HepG2 (cell line): Measurements from ENCODE around the gene SH2D3A. TPM values are rescaled to one million over a fixed set of nuclear protein-coding genes. Genes with fewer than 3 reads are reported as not detected.

Experiments used
- ATF1 ChIP-seq: IDR thresholded peaks from 2 replicates; pipeline ENCODE4 v1.6.1; 2016; ENCODE audit warnings: mild to moderate bottlenecking, control low read depth
- CCDC6 ChIP-seq: sonication (generic); formaldehyde crosslinking; IDR thresholded peaks from 2 replicates; pipeline ENCODE4 v1.8.1; 2022; ENCODE audit warnings: mild to moderate bottlenecking, missing genetic modification reagents, moderate library complexity
- FOXA3 ChIP-seq: IDR thresholded peaks from 2 replicates; pipeline ENCODE4 v1.6.1; 2016; ENCODE audit warnings: missing genetic modification reagents, missing compliant biosample characterization
- GABPB1 ChIP-seq: IDR thresholded peaks from 2 replicates; pipeline ENCODE4 v1.6.1; 2016; ENCODE audit warnings: mild to moderate bottlenecking, missing genetic modification reagents, moderate library complexity, missing compliant biosample characterization
- HMG20B ChIP-seq: conservative IDR thresholded peaks from 2 replicates; pipeline ENCODE4 v1.6.1; 2016; ENCODE audit warnings: missing genetic modification reagents, missing compliant biosample characterization
- ISL2 ChIP-seq: sonication (generic); formaldehyde crosslinking; IDR thresholded peaks from 2 replicates; pipeline ENCODE4 v1.5.0; 2020; ENCODE audit warnings: missing genetic modification reagents
- KLF11 ChIP-seq: IDR thresholded peaks from 2 replicates; pipeline ENCODE4 v1.6.1; 2016; ENCODE audit warnings: missing compliant biosample characterization
- MTA1 ChIP-seq: sonication (generic); formaldehyde crosslinking; IDR thresholded peaks from 2 replicates; pipeline ENCODE4 v1.4.0; 2020; ENCODE audit warnings: missing genetic modification reagents, mild to moderate bottlenecking, borderline replicate concordance
- PHF21A ChIP-seq: sonication (generic); formaldehyde crosslinking; IDR thresholded peaks from 2 replicates; pipeline ENCODE4 v1.5.0; 2020; ENCODE audit warnings: mild to moderate bottlenecking, missing genetic modification reagents
- SOX5 ChIP-seq: IDR thresholded peaks from 2 replicates; pipeline ENCODE4 v1.6.1; 2016; ENCODE audit warnings: borderline replicate concordance
- TARDBP ChIP-seq: sonication (generic); formaldehyde crosslinking; IDR thresholded peaks from 2 replicates; pipeline ENCODE4 v1.8.0; 2022; ENCODE audit warnings: mild to moderate bottlenecking, missing genetic modification reagents
- ZBTB7B ChIP-seq: sonication (generic); formaldehyde crosslinking; IDR thresholded peaks from 2 replicates; pipeline ENCODE4 v1.4.0; 2020; ENCODE audit warnings: missing genetic modification reagents
- ZKSCAN5 ChIP-seq: sonication (generic); formaldehyde crosslinking; IDR thresholded peaks from 2 replicates; pipeline ENCODE4 v1.5.1; 2020; ENCODE audit warnings: mild to moderate bottlenecking, missing genetic modification reagents
- ZNF605 ChIP-seq: sonication (generic); formaldehyde crosslinking; IDR thresholded peaks from 2 replicates; pipeline ENCODE4 v1.8.0; 2022; ENCODE audit warnings: mild to moderate bottlenecking, missing genetic modification reagents
- ZSCAN29 ChIP-seq: sonication (generic); formaldehyde crosslinking; conservative IDR thresholded peaks from 2 replicates; pipeline ENCODE4 v1.4.0; 2020; ENCODE audit warnings: mild to moderate bottlenecking, missing genetic modification reagents
- polyA plus RNA-seq, 8 experiments: library from polyadenylated mRNA; depleted of rRNA in 3 of 8; stranded (reverse) in 7 of 8; unstranded in 1 of 8; fragments of >200 nt; fragmentation: Illumina TruSeq in 4 of 8; extraction: Trizol in 4 of 8; gene quantifications; 2 replicates each; pipeline versions ENCODE4 v1.2.1 to v1.2.3, GENCODE V29; 2011 to 2016; ENCODE audit warnings: low read depth in 4 of 8, missing spikeins in 1 of 8, mixed read lengths in 1 of 8; ENCODE audit not compliant: insufficient read depth in 1 of 8
- total RNA-seq, 5 experiments: library from RNA; depleted of rRNA; stranded (reverse); fragments of >200 nt; fragmentation: Illumina TruSeq; extraction: Trizol; gene quantifications; 2 replicates each; pipeline ENCODE4 v1.2.3, GENCODE V29; 2016; ENCODE audit warnings: low read depth in 1 of 5
- TF ChIP-seq, protein P1 (sequence below): sonication (generic); formaldehyde crosslinking; IDR thresholded peaks from 2 replicates; pipeline ENCODE4 v1.8.0; 2022; ENCODE audit warnings: low read depth, missing genetic modification reagents
- TF ChIP-seq, protein P2 (sequence below): sonication (generic); formaldehyde crosslinking; IDR thresholded peaks from 2 replicates; pipeline ENCODE4 v1.8.0; 2023; ENCODE audit warnings: mild to moderate bottlenecking, missing genetic modification reagents
- TF ChIP-seq, protein P3 (sequence below): sonication (generic); formaldehyde crosslinking; IDR thresholded peaks from 2 replicates; pipeline ENCODE4 v1.4.0; 2020; ENCODE audit warnings: low read depth, mild to moderate bottlenecking, missing genetic modification reagents
- TF ChIP-seq, protein P4 (sequence below): sonication (generic); formaldehyde crosslinking; IDR thresholded peaks from 2 replicates; pipeline ENCODE4 v1.8.1; 2023; ENCODE audit warnings: mild to moderate bottlenecking, moderate library complexity, missing genetic modification reagents
- TF ChIP-seq, protein P5 (sequence below): IDR thresholded peaks from 2 replicates; pipeline ENCODE4 v1.6.1; 2018; ENCODE audit warnings: missing genetic modification reagents, mild to moderate bottlenecking, missing compliant biosample characterization
- TF ChIP-seq, protein P6 (sequence below): sonication (generic); formaldehyde crosslinking; IDR thresholded peaks from 2 replicates; pipeline ENCODE4 v1.4.0; 2020; ENCODE audit warnings: mild to moderate bottlenecking, missing genetic modification reagents
- TF ChIP-seq, protein P7 (sequence below): sonication (generic); formaldehyde crosslinking; IDR thresholded peaks from 2 replicates; pipeline ENCODE4 v1.5.0; 2020; ENCODE audit warnings: missing genetic modification reagents, mild to moderate bottlenecking, borderline replicate concordance

SH2D3A gene
- total and polyA plus RNA-seq, 2 of the 13 experiments (the other 11 are each of a cell fraction or from before 2014, with no cell fraction given): 1.0 to 2.2 TPM

DNA sequence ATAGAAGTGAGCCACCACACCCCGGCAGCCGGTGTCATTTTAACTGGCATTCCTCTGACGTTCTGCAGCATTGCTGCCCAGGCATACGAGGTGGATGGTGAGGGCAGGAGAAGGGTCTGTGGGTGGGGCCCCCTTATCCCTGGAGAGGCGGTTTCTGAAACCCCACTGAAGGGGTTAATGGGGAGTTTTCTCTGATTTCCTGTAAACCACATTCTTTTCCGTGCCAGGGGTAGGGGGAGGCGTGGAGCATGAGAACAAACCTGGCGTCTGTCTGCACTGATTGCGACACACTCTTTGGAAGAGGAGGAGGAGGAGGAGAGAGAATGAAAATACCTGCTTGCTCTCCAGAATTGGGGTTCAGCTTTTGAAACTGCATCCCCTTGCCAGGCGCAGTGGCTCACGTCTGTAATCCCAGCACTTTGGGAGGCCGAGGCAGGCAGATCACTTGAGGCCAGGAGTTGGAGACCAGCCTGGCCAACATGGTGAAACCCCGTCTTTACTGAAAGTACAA lies 44.1 kb downstream of the SH2D3A start (continued):
- TF ChIP-seq, protein P1, sequence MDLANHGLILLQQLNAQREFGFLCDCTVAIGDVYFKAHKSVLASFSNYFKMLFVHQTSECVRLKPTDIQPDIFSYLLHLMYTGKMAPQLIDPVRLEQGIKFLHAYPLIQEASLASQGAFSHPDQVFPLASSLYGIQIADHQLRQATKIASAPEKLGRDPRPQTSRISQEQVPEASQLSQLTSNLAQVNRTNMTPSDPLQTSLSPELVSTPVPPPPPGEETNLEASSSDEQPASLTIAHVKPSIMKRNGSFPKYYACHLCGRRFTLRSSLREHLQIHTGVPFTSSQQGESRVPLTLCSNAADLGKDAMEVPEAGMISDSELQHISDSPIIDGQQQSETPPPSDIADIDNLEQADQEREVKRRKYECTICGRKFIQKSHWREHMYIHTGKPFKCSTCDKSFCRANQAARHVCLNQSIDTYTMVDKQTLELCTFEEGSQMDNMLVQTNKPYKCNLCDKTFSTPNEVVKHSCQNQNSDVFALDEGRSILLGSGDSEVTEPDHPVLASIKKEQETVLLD: no peak
- TF ChIP-seq MTA1 (no peak), TARDBP (CRISPR knock-in tag) (peak; percentile 77; the same call in 1 of the 2 replicates), ZKSCAN5 (no peak), ATF1 (CRISPR knock-in tag) (no peak), ZSCAN29 (peak; percentile 86), CCDC6 (CRISPR knock-in tag) (peak; percentile 63; the same call in 1 of the 2 replicates), PHF21A (CRISPR knock-in tag) (peak; percentile 75), HMG20B (peak; percentile 81), SOX5 (CRISPR knock-in tag) (peak; percentile 75; the same call in 1 of the 2 replicates), FOXA3 (CRISPR knock-in tag) (peak; percentile 86), ISL2 (CRISPR knock-in tag) (peak; percentile 56), GABPB1 (CRISPR knock-in tag) (peak; percentile 30; the same call in 1 of the 2 replicates), ZBTB7B (CRISPR knock-in tag) (peak; percentile 81), KLF11 (0 out of 2 replicates have a peak, but pooled peaks have one; percentile 52), ZNF605 (peak; percentile 55)
- TF ChIP-seq, protein P2, sequence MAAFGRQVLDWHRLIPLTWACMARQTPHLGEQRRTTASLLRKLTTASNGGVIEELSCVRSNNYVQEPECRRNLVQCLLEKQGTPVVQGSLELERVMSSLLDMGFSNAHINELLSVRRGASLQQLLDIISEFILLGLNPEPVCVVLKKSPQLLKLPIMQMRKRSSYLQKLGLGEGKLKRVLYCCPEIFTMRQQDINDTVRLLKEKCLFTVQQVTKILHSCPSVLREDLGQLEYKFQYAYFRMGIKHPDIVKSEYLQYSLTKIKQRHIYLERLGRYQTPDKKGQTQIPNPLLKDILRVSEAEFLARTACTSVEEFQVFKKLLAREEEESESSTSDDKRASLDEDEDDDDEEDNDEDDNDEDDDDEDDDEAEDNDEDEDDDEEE: 0 out of 2 replicates have a peak, but pooled peaks have one; percentile 50
- TF ChIP-seq, protein P3, sequence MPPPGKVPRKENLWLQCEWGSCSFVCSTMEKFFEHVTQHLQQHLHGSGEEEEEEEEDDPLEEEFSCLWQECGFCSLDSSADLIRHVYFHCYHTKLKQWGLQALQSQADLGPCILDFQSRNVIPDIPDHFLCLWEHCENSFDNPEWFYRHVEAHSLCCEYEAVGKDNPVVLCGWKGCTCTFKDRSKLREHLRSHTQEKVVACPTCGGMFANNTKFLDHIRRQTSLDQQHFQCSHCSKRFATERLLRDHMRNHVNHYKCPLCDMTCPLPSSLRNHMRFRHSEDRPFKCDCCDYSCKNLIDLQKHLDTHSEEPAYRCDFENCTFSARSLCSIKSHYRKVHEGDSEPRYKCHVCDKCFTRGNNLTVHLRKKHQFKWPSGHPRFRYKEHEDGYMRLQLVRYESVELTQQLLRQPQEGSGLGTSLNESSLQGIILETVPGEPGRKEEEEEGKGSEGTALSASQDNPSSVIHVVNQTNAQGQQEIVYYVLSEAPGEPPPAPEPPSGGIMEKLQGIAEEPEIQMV (CRISPR knock-in tag): peak; percentile 36; the same call in 1 of the 2 replicates
- TF ChIP-seq, protein P4, sequence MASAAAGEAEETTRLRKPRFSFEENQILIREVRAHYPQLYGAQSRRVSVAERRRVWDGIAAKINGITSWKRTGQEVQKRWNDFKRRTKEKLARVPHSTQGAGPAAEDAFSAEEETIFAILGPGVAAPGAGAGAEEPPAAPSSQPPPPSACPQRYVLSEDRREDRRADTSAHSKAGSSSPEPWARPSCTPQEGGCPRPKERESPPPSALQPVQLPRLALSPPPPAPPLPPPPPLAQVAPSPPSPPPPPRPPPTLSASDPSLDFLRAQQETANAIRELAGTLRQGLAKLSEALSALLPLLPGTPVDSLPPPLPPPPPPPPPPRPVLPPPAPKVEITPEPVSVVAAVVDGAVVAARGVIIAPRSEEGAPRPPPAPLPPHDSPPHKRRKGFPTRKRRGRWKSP: peak; percentile 34; the same call in 1 of the 2 replicates
- TF ChIP-seq, protein P5, sequence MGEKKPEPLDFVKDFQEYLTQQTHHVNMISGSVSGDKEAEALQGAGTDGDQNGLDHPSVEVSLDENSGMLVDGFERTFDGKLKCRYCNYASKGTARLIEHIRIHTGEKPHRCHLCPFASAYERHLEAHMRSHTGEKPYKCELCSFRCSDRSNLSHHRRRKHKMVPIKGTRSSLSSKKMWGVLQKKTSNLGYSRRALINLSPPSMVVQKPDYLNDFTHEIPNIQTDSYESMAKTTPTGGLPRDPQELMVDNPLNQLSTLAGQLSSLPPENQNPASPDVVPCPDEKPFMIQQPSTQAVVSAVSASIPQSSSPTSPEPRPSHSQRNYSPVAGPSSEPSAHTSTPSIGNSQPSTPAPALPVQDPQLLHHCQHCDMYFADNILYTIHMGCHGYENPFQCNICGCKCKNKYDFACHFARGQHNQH: peak; percentile 73; the same call in 1 of the 2 replicates
- TF ChIP-seq, protein P6, sequence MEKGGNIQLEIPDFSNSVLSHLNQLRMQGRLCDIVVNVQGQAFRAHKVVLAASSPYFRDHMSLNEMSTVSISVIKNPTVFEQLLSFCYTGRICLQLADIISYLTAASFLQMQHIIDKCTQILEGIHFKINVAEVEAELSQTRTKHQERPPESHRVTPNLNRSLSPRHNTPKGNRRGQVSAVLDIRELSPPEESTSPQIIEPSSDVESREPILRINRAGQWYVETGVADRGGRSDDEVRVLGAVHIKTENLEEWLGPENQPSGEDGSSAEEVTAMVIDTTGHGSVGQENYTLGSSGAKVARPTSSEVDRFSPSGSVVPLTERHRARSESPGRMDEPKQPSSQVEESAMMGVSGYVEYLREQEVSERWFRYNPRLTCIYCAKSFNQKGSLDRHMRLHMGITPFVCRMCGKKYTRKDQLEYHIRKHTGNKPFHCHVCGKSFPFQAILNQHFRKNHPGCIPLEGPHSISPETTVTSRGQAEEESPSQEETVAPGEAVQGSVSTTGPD (CRISPR knock-in tag): no peak
- TF ChIP-seq, protein P7, sequence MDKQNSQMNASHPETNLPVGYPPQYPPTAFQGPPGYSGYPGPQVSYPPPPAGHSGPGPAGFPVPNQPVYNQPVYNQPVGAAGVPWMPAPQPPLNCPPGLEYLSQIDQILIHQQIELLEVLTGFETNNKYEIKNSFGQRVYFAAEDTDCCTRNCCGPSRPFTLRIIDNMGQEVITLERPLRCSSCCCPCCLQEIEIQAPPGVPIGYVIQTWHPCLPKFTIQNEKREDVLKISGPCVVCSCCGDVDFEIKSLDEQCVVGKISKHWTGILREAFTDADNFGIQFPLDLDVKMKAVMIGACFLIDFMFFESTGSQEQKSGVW (CRISPR knock-in tag): no peak
